ENCODE measurements around the gene TECPR1. TPM values are rescaled to one million over a fixed set of nuclear protein-coding genes. Genes with fewer than 3 reads are reported as not detected.
A peak's percentile ranks its signal among the peaks of the same experiment; 100 is the strongest.

TECPR1 gene
- total and polyA plus RNA-seq, 2 donors (not counting 1 experiment from before 2014, with no cell fraction given), result 20.9 to 52.2 TPM

GRCh38 chr7:98203261-98203963 lies 48.6 kb downstream of the TECPR1 start:
- intact Hi-C loops (cut with micrococcal nuclease), result loop anchor here (1.0 to 2.0 kb wide), 2 partner anchors 35 to 48 kb away; no protein-coding TSS in a partner anchor
- POLR2A ChIA-PET, result interaction anchor here (1.2 kb wide), 1 partner anchor 69 kb away, joined by 3 read pairs; no protein-coding TSS in a partner anchor
- peaks cover 0 to 10% (median 5%) of the 10 kb centered on the region in 4 experiments for H3K27me3 ChIP-seq (replicated peaks in 1 of 4; ENCODE audit: control extremely low read depth in 1 of 4, control insufficient read depth in 3 of 4, insufficient read depth in 4 of 4, low read length in 3 of 4)
- peak overlapping the region in 1 of 2 donors; percentile 41 for H3K27ac ChIP-seq (ENCODE audit: low read length in 2 of 2)
- peak overlapping the region; percentile 57 for H3K9ac ChIP-seq (ENCODE audit: low read length)
- no peak overlapping the region for H2AFZ ChIP-seq (ENCODE audit: insufficient read depth, low read depth, low read length, poor library complexity, severe bottlenecking)
- H4K20me1 ChIP-seq (ENCODE audit: control insufficient read depth, insufficient read depth, low read length, poor library complexity, severe bottlenecking), result peaks cover 39% of the 10 kb centered on the region
- WGBS (ENCODE audit: insufficient coverage), result 49% methylated on average over 19 of the region's 28 CpGs
- peak overlapping the region; percentile 78 for H3K4me2 ChIP-seq (replicated peaks; ENCODE audit: low read depth, low read length, poor library complexity, severe bottlenecking)
- ATAC-seq (ENCODE audit: low read depth) (peak; percentile 10), DNase-seq (peak; percentile 74)
- no peaks in the 10 kb centered on the region for H3K79me2 ChIP-seq (ENCODE audit: control insufficient read depth, insufficient read depth, low read length)
- H3K4me1 Mint-ChIP-seq, result peaks cover 53% of the 10 kb centered on the region
- TF ChIP-seq CTCF (IDR thresholded peaks at IDR 0.05) (no peak), EZH2 (IDR thresholded peaks at IDR 0.05; ENCODE audit: borderline replicate concordance, insufficient read depth, low read depth, low read length, poor library complexity, severe bottlenecking) (no peak)
- H3K4me1 ChIP-seq (ENCODE audit: control insufficient read depth in 2 of 2, insufficient read depth in 2 of 2, low read length in 2 of 2), result peaks cover 45 to 54% of the 10 kb centered on the region in 2 donors
- H3K9me3 ChIP-seq (ENCODE audit: control extremely low read depth in 1 of 3, control insufficient read depth in 2 of 3, insufficient read depth in 1 of 3, low read length in 2 of 3), result peaks cover 0 to 11% (median 2%) of the 10 kb centered on the region in 3 donors
- peak overlapping the region in 3 of 5 experiments; percentile 28 to 55 (median 51) for H3K4me3 ChIP-seq (ENCODE audit: control extremely low read depth in 1 of 5, extremely low read depth in 1 of 5, insufficient read depth in 1 of 5, low read depth in 2 of 5, low read length in 4 of 5)
- peaks cover 16% of the 10 kb centered on the region for H3K27me3 Mint-ChIP-seq
- CTCF ChIA-PET, result interaction anchor here (0.6 to 3.7 kb wide), 6 partner anchors 34 to 198 kb away, joined by 3 to 39 read pairs (median 6); partner anchors contain the start of gene BAIAP2L1
- H3K4me3 Mint-ChIP-seq, result peak overlapping the region; percentile 88
- H3K36me3 ChIP-seq (replicated peaks in 1 of 2; ENCODE audit: control extremely low read depth in 1 of 2, control insufficient read depth in 1 of 2, extremely low read depth in 1 of 2, insufficient read depth in 2 of 2, low read length in 1 of 2), result peaks cover 0 to 7% of the 10 kb centered on the region in 2 experiments
- no peaks in the 10 kb centered on the region for H3K9me3 Mint-ChIP-seq (ENCODE audit: insufficient read depth)
- H3K27ac Mint-ChIP-seq, result peak overlapping the region; percentile 75

Data from B cell (primary cell).